H1 (cell line): ENCODE results near the gene RALGAPA2. TPM values are rescaled to one million over a fixed set of nuclear protein-coding genes. Genes with fewer than 3 reads are reported as not detected.
A peak's percentile ranks its signal among the peaks of the same experiment; 100 is the strongest.

Source experiments
- ASH2L ChIP-seq: fragments of 200-600, 300-600 bp; sonication (generic); IDR thresholded peaks from one replicate; pipeline ENCODE4 v1.7.1; 2017; ENCODE audit warnings: low read length
- BCL11A ChIP-seq, 2 experiments: IDR thresholded peaks; one replicate each; pipeline ENCODE4 v1.6.1; 2011; ENCODE audit warnings: low read depth in 2 of 2, low read length in 2 of 2, mild to moderate bottlenecking in 2 of 2
- CBX8 ChIP-seq: fragments of 300-800, 300-1000 bp; sonication (generic); IDR thresholded peaks from 2 replicates; pipeline ENCODE4 v1.7.1; 2016; ENCODE audit warnings: low read depth, low read length, borderline replicate concordance
- CHD7 ChIP-seq: fragments of 300-600 bp; sonication (generic); IDR thresholded peaks from 2 replicates; pipeline ENCODE4 v1.7.1; 2012; ENCODE audit warnings: low read length, moderate library complexity, mild to moderate bottlenecking, inconsistent platforms; ENCODE audit not compliant: insufficient replicate concordance
- JUND ChIP-seq: IDR thresholded peaks from 2 replicates; pipeline ENCODE4 v1.6.1; 2011; ENCODE audit warnings: mild to moderate bottlenecking, improper control_type of control experiment, low read length
- KDM4A ChIP-seq: IDR thresholded peaks from one replicate; pipeline ENCODE4 v1.7.1; 2012; ENCODE audit warnings: low read depth, mild to moderate bottlenecking, moderate library complexity, low read length, inconsistent platforms; ENCODE audit not compliant: severe bottlenecking
- NANOG ChIP-seq: IDR thresholded peaks from 2 replicates; pipeline ENCODE4 v1.6.1; 2011; ENCODE audit warnings: low read length, low read depth, mild to moderate bottlenecking, inconsistent platforms; ENCODE audit not compliant: insufficient read depth, poor library complexity, severe bottlenecking
- RAD21 ChIP-seq, 2 experiments: IDR thresholded peaks in 1 of 2; conservative IDR thresholded peaks in 1 of 2; 2 replicates each; pipeline ENCODE4 v1.6.1; 2011; ENCODE audit warnings: low read depth in 2 of 2, low read length in 2 of 2, improper control_type of control experiment in 1 of 2, inconsistent platforms in 1 of 2, mild to moderate bottlenecking in 1 of 2, moderate library complexity in 1 of 2
- RXRA ChIP-seq: IDR thresholded peaks from 2 replicates; pipeline ENCODE4 v1.6.1; 2011; ENCODE audit warnings: low read depth, mild to moderate bottlenecking, low read length, moderate library complexity; ENCODE audit not compliant: insufficient read depth
- SIN3A ChIP-seq, 2 experiments: IDR thresholded peaks in 1 of 2; conservative IDR thresholded peaks in 1 of 2; 2 replicates each; pipeline ENCODE4 v1.6.1; 2011 to 2012; ENCODE audit warnings: low read length in 2 of 2, improper control_type of control experiment in 1 of 2, low read depth in 1 of 2, mild to moderate bottlenecking in 1 of 2
- polyA plus RNA-seq, 7 experiments: library from polyadenylated mRNA; depleted of rRNA in 3 of 7; stranded (reverse) in 5 of 7; unstranded in 2 of 7; fragments of >200 nt in 5 of 7; fragments of 200-250 nt in 2 of 7; gene quantifications; 1 replicate in 5 of 7; 2 replicates in 1 of 7; 4 replicates in 1 of 7; pipeline versions ENCODE4 v1.2.1 to v1.2.3, GENCODE V29; 2011 to 2013; ENCODE audit warnings: missing spikeins in 2 of 7, mixed read lengths in 2 of 7
- total RNA-seq: library from RNA; stranded (reverse); fragmentation: NEBNext Ultra II Directional; extraction: Animal tissue kit (Norgen Biotek cat#: 25700); gene quantifications from 2 replicates; pipeline ENCODE4 v1.2.1, GENCODE V29; 2021

Gene RALGAPA2
- total and polyA plus RNA-seq, 2 of the 8 experiments (the other 6 are each of a cell fraction or from before 2014, with no cell fraction given) = 5.1 to 25.5 TPM

GRCh38 chr20:20452254-20452676 is 260.2 kb downstream of the RALGAPA2 start (continued):
- TF ChIP-seq CHD7 = no peak
- peak; percentile 27 for TF ChIP-seq NANOG
- no peak for TF ChIP-seq KDM4A
- TF ChIP-seq JUND = peak; percentile 60; the same call in 1 of the 2 replicates
- no peak for TF ChIP-seq BCL11A (IDR thresholded peaks at IDR 0.05; ENCODE audit: low read depth in 2 of 2, low read length in 2 of 2)
- peak; percentile 53 for TF ChIP-seq ASH2L
- no peak for TF ChIP-seq RXRA
- no peak for TF ChIP-seq CBX8
- TF ChIP-seq RAD21 (IDR thresholded peaks at IDR 0.05 in 1 of 2, conservative IDR thresholded peaks at IDR 0.05 in 1 of 2; ENCODE audit: low read depth in 2 of 2, low read length in 2 of 2) = peak; percentile 17 to 19; a peak in 1 of 4 replicates
- peak; percentile 98 to 100 for TF ChIP-seq SIN3A (conservative IDR thresholded peaks at IDR 0.05 in 1 of 2, IDR thresholded peaks at IDR 0.05 in 1 of 2; ENCODE audit: low read depth in 1 of 2, low read length in 2 of 2)
